GM21723 (cell line): Measurements from ENCODE around the gene SLC38A7.
"Not testable (repeated sequence)": the region's sequence is repeated elsewhere in the genome, so short reads cannot be mapped to it uniquely, and the experiment has no call there.

Experiments used
- ATAC-seq: cut with Tn5 transposase; IDR thresholded peaks from one replicate; pipeline ENCODE4 v1.9.1; 2021; ENCODE audit warnings: mild to moderate bottlenecking, moderate library complexity; ENCODE audit not compliant: unreplicated experiment

Gene SLC38A7

DNA sequence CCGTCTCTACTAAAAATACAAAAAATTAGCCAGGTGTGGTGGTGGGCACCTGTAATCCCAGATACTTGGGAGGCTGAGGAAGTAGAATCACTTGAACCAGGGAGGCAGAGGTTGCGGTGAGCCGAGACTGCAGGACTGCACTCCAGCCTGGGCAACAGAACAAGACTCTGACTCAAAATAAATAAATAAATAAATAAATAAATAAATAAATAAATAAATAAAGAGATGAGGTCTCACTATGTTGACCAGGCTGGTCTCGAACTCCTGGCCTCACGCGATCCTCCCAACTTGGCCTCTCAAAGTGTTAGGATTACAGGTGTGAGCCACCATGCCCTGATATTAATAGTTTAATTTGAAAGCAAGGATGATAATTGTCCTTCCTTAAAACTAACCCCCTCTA, 47.5 kb downstream of the SLC38A7 start:
- ATAC-seq = not testable (repeated sequence)

DNA sequence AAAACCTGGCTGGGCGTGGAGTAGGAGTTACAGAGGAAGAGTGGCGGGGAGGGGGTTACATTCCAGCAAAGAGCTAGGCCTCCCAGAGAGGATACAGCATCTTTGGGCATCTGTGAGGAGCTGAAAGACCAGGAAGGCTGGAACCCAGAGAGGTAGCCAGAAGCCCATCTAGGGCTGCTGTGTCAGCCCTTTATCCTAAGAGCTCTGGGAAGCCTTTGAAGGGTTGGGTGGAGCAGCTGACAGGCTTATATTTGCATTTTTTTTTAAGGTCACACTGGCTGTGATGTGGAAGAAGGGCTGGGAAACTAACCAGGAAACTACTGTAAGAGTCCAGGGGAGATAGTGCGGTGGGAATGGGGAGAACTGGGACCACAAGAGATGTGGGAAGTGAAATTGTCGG, 48.1 kb downstream of the SLC38A7 start:
- ATAC-seq = no peak

DNA sequence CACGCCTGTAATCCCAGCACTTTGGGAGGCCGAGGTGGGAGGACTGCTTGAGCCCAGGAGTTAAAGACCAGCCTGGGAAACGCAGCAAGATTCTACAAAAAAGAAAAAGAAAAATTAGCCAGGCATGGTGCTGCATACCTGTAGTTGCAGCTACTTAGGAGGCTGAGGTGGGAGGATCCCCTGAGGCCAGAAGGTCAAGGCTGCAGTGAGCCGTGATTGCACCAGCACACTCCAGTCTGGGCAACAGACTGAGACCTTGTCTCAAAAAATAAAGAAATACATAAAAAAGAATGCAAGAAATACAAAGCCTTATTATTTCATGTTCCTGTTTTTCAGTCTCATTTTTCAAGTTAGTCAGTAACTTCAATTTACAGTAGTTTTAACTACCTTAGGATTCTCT, 49.1 kb downstream of the SLC38A7 start:
- no peak for ATAC-seq

DNA sequence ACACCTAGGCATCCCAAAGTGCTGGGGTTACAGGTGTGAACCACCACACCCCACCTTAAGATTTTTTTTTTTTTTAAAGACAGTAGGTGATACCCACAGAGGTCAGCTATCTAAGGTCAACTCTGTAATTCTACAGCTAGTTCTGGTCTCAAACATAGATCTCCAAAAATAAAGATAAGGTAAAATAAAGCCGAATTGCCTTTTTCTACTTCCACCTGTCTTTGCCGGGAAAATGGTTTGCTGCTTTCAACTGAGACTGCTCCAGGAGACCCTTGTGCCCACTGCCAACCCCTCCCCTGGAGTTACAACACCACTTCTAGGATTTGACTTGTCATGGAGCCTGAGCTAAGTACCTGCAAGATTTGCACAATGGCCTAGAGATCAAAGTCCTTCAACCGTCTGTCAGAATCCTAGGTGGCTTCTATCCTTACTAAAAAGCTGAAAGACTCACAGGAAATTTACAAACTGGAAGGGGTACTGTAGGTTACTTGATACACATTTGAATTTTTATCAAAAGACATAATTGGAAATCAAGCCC, 50.2 kb downstream of the SLC38A7 start:
- no peak for ATAC-seq

DNA sequence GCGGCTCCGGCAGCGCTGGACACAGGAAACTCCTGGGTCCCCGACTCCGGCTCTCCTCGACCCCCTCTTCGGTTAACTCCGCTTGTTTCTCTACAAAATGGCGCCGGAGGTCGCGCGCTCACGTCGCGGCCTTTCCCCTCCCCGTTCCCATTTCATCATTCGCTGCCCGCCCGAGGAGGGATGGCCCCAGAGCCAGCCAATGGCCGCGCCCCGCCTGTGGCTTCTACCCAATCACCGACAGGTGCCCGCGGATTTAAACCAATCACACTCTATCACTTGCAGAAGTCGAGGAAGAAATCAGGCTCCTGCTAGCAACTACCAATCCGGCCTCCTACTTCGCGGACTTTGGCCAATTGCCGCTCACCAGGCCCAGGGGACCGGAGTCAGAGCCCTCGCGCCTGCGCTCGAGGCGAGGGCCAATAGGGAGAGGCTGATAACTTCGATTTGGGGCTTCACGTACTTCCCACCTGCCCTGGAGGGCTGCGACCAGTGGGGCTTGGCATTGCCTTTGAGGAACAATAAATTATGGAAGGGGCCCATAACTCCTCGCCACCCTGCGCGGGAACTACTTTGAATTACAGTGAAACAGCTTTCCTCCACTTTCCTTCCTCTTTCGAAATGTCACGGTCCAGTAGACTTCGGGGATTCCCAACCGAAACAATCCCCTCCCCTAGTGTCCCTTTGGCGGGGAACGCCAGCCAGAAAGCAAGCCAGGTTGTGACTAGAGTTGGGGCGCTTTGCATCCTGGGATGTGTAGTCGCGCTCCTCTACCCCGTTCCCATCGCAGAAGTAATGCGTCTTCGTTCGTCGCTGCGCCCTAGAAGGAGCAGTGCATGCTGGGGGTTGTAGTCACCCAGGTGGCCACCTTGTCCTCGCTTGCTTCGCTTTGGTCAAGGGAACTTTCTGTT, 54.6 kb downstream of the SLC38A7 start, which contains the start of gene CNOT1:
Gene CNOT1, minus strand, starts transcription at position 94 of the 908 bp plus-strand sequence. CDS start 30,489 bp downstream, outside the sequence.
- peak; percentile 86 for ATAC-seq

DNA sequence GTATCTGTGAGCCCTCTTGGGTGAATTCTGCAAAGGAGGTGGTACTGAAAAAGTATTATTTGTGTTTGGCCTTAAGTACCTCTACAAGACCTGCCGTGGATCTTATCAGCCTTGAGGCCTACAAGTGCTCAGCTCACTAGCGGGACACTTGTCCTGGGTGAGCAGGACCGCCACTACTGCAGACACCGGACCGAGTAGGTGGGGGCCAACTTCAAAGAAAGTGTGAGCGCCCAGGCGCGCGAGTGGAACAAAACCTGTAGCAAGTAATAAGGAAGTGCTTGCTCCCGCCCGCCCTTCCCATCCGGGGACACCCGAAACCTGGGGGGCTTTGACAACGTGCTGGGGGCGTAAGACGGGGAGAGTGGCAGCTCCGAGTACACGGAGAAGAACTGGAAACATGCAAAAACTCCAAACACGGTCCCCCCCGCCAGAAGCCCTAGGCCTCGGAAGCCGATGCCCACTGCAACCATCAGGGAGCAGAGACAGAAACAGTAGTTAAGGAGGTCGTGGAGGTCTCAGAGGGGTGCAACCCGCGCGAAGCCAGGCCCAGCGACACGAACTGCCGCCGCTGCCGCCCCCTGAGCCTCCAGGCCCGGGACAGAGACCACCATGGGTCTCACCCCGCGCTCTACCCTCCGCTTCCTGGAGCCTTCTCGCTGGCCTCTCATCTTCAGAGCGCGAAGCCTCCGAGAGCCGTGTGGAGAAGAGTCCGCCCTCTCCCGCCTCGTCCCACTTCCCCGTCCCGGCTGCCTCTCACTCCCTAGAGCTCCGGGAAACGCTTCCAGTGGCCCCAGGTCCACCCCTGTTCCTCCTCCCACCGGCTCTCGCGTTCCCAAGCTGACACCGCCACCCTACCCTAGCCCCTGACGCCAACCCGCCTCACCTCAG, 55.5 kb downstream of the SLC38A7 start:
- ATAC-seq = peak; percentile 4

DNA sequence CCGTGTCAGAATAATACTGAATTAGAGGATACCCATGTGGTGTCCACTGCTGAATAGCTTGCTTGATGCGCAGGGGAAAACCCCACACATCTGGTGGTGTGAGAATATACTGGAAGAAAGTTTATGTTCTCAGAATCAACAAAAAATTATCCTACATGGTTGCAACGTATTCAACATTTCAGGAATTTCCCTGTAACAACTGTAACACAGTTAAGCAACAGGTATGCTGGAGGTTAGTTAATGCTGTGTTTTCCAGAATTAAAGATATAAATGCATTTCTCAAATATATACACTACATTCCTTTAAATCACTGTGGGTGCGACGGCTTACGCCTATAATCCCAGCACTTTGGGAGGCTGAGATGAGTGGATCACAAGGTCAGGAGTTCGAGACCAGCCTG, 60.4 kb downstream of the SLC38A7 start:
- no peak for ATAC-seq

DNA sequence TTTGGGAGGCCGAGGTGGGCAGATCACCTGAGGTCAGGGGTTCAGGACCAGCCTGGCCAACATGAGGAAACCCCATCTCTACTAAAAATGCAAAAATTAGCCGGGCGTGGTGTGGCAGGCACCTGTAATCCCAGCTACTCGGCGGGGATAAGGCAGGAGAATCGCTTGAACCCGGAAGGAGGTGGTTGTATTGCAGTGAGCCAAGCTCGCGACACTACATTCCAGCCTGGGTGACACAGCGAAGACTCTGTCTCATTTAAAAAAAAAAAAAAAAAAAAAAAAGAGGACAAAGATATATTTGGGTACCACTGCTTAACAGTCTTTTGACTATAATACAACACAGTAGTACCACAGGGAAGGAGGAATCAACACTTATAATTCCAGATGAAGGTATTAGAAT, 64.2 kb downstream of the SLC38A7 start:
- ATAC-seq = no peak

DNA sequence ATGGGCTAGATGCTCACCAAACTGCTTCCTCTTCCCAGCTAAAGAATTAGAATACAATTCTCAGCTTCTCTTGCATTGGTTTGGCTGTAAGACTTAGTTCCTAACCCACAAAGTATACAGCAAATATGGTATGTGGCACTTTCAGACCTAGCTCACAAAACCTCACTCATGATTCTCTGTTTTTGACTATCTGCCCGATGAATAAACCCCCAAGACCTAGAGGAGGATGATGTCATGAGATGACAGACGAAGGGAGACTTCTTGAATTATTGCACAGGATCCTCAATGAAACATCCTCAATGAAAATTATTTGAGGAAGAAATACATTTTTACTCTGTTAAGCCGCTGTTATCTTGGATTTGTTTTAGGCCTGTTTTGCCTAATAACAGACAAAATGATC, 69.3 kb downstream of the SLC38A7 start:
- no peak for ATAC-seq
